GM20000 (cell line): Measurements from ENCODE around the gene MEF2B.
"Not testable (repeated sequence)": the region's sequence is repeated elsewhere in the genome, so short reads cannot be mapped to it uniquely, and the experiment has no call there.

Source experiments
- DNase-seq: peaks from one replicate; pipeline ENCODE4 v3.0.0; 2012; ENCODE audit warnings: low spot score
- TF ChIP-seq, protein P1 (sequence below): IDR thresholded peaks from 2 replicates; pipeline ENCODE4 v1.5.1; 2012; ENCODE audit warnings: mild to moderate bottlenecking, control low read depth; ENCODE audit errors: extremely low read depth, missing control alignments

MEF2B gene

DNA sequence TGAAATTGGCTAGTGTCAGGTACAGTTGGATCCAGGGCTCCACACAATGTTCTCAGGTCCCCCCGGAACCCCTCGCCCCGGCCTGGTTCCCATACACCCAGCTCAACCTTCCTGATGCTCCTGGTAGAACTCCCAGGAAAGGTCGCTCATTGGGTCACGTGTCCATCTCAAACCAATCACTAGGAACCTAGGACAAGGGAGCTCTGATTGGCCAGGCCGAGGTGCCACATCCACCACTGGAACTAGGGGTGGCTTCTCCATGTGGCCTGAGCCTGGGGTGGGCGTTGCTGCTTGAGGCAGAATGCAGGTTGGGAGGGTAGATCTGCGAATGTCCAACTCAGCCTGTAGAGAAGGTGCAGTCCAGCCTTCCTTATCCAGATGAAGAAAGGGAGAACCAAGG is 6.9 kb upstream of the MEF2B start:
- TF ChIP-seq, protein P1, sequence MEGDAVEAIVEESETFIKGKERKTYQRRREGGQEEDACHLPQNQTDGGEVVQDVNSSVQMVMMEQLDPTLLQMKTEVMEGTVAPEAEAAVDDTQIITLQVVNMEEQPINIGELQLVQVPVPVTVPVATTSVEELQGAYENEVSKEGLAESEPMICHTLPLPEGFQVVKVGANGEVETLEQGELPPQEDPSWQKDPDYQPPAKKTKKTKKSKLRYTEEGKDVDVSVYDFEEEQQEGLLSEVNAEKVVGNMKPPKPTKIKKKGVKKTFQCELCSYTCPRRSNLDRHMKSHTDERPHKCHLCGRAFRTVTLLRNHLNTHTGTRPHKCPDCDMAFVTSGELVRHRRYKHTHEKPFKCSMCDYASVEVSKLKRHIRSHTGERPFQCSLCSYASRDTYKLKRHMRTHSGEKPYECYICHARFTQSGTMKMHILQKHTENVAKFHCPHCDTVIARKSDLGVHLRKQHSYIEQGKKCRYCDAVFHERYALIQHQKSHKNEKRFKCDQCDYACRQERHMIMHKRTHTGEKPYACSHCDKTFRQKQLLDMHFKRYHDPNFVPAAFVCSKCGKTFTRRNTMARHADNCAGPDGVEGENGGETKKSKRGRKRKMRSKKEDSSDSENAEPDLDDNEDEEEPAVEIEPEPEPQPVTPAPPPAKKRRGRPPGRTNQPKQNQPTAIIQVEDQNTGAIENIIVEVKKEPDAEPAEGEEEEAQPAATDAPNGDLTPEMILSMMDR, result no peak
- no peak for DNase-seq

DNA sequence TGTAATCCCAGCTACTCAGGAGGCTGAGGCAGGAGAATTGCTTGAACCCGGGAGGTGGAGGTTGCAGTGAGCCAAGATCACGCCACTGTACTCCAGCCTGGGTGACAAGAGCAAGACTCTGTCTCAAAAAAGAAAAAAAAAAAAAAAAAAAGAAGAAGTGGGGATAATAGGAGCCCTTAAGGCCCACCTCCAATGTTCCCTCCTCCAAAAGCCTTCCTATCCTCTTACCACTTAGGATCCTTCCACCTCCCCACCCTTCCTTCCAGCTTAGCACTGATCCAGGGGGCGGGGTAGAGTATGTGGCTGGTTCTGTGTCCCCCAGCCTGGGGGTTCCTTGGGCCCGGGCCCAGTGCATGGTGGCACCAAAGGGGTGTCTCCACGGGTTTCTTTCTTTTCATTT is 3.2 kb upstream of the MEF2B start:
- DNase-seq, result not testable (repeated sequence)

GRCh38 chr19:19171821-19172532 is 1.9 kb upstream of the MEF2B start:
- TF ChIP-seq, protein P1, result no peak
- peak; percentile 68 for DNase-seq

DNA sequence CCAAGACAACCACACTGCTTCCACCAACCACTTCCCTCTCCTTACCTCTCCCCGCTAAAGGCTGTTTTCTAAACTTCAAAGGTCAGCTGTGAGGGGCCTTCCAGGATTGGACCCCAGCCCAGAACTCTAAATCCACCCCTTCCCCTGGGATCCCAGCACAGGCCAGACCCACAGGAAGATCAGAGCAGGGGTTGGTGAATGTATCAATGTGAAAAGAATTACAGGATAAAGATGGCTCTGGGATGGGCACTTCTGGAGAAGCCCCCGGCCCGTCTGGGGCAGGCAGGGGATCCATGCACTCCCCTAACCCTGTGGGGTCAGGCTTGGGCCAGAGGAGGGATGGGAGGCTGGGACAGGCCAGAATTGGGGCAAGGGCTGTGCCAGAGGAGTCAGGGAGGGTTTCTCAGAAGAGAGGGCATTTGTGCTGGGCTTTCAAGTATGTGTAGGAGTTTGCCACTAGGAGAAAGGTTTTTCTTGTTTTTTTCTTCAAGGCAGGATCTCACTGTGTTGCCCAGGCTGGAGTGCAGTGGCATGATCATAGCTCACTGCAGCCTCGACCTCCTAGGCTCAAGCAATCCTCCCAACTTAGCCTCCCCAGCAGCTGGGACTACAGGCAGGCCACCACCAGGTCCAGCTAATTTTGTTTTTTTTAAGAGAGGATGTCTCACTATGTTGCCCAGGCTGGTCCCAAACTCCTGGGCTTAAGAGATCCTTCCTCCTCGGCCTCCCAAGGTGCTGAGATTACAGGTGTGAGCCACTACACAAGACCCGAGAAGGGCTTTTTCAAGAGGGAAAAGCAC is 1.0 kb upstream of the MEF2B start:
- TF ChIP-seq, protein P1, result no peak
- DNase-seq, result no peak

DNA sequence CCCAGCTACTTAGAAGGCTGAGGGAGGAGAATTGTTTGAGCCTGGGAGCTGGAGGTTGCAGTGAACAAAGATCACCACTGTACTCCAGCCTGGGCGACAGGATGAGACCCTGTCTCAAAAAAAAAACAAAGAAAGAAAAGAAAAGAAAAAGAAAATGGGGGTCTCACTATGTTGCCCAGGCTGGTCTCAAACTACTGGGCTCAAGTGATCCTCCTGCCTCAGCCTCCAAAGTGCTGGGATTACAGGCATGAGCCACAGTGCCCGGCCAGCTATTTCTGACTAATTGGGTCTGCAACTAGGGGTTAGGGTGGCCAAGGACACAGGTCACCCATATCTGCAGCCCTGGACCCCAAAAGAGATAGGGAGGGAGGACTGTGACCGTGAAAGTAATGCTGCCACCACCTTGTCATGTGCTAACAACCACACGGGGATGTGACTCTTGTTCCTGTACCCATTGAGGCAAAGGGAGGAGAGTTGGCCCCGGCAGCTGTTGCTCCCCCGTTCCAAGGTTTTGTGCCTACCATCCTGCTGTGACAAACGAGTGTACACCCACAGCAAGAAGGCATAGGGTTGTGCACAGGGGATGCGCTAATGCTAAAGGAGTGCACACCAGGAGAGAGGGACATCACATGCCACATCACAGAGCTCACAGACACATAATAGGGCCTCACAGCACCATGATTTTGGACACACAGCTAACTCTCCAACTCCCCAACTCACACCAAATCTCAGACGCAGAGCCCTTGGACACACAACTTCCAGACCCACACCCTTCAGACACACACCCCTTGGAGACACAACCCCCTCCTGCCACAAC is 619 bp downstream of the MEF2B start:
- TF ChIP-seq, protein P1, result no peak
- no peak for DNase-seq

DNA sequence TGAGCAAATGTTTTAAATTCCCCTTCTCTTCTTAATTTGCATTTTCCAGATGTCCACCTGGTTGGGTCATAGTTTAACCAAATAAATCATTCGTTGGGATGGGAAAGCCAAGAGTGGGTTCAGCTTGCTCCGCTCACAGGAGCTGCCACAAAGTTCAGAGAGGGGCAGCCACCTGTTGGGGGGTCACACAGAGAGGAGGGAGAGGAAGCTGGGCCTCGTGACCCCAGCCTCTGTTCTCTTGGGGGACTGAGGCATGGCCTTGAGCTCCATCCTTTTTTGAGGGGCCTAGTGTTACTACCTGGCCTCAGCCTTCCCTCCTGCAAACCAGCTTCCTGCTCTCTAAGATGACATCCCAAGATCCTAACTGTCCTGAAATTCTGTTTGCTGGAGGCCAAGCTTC is 2.5 kb downstream of the MEF2B start:
- TF ChIP-seq, protein P1, result no peak
- DNase-seq, result no peak

DNA sequence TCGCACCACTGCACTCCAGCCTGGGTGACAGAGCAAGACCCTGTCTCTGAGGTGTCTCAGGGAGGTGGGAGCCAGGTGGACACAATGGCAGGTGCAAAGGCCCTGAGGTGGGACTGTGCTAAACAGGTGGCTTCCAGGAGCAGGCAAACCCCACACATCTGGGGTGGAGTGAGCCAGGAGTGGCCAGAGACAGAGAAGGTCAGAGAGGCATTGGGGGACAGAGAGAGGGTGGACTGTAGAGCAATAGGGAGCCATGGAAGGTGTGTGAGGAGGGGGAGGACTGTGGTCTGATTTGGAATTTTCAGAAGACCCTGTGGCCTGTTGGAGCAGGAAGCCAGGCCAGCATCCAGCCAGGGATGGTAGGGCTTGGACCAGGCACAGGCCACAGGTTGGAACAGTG is 4.7 kb downstream of the MEF2B start:
- no peak for DNase-seq
- TF ChIP-seq, protein P1, result no peak
